GM12878 (cell line): Measurements from ENCODE around the gene ARHGEF10L. TPM values are rescaled to one million over a fixed set of nuclear protein-coding genes. Genes with fewer than 3 reads are reported as not detected.

Experiments used
- ATAC-seq: fragments of 200-7000 bp; cut with Tn5 transposase; 3 replicates; pipeline ENCODE4 v1.9.1; 2020; ENCODE audit warnings: mild to moderate bottlenecking, moderate library complexity
- BruUV-seq: library from RNA; stranded (reverse); fragments of 400-500 nt; replicated peaks from 2 replicates; lab custom pipeline; 2021; lab: Mats Ljungman, UMichigan
- CTCF ChIA-PET: fragments of 300-600 bp; sonication (Branson Sonifier 250); formaldehyde crosslinking; extraction: SDS; loops from one replicate; lab custom pipeline; 2021; ENCODE audit warnings: inconsistent platforms; lab: Yijun Ruan, JAX
- POLR2A ChIA-PET: fragments of 350-600 bp; formaldehyde crosslinking; extraction: SDS; loops from one replicate; lab custom pipeline; 2021; ENCODE audit warnings: inconsistent platforms; lab: Charles Lee
- RAD21 ChIA-PET: fragments of 300-600 bp; sonication (Branson Sonifier 250); formaldehyde crosslinking; loops from one replicate; lab custom pipeline; 2023; ENCODE audit warnings: antibody characterized with exemption; ENCODE audit not compliant: unreplicated experiment; lab: Charles Lee
- SMC1A ChIA-PET: fragments of 300-600 bp; sonication (Branson Sonifier 250); formaldehyde crosslinking; loops from one replicate; lab custom pipeline; 2023; ENCODE audit not compliant: unreplicated experiment, uncharacterized antibody; lab: Charles Lee
- DNase-seq: peaks from one replicate; pipeline ENCODE4 v3.0.0-alpha.2; 2011; ENCODE audit warnings: low read depth, low spot score
- FAIRE-seq: peaks from 3 replicates; lab custom pipeline; 2011; peaks lifted over from hg19 to GRCh38; lab: Jason Lieb, UNC
- H2AFZ ChIP-seq: 2 replicates; pipeline ENCODE4 v1.6.0; 2011; ENCODE audit warnings: low read depth, low read length, control low read depth; ENCODE audit not compliant: control insufficient read depth
- H3K27ac ChIP-seq: 2 replicates; pipeline ENCODE4 v1.5.1; 2011; ENCODE audit warnings: control low read depth; ENCODE audit not compliant: control insufficient read depth, insufficient read depth
- H3K27me3 ChIP-seq, 2 experiments: replicated peaks in 1 of 2; 2 replicates each; pipeline versions ENCODE4 v1.6.0 to v1.6.1; 2011; ENCODE audit warnings: low read length in 1 of 2; ENCODE audit not compliant: control insufficient read depth in 2 of 2, insufficient read depth in 2 of 2
- H3K36me3 ChIP-seq, 2 experiments: 2 replicates each; pipeline ENCODE4 v1.5.1; 2011; ENCODE audit warnings: low read length in 1 of 2; ENCODE audit not compliant: control insufficient read depth in 2 of 2, insufficient read depth in 2 of 2
- H3K4me1 ChIP-seq: 2 replicates; pipeline ENCODE4 v1.6.1; 2011; ENCODE audit warnings: mild to moderate bottlenecking, low read length, moderate library complexity, mixed read lengths; ENCODE audit not compliant: control insufficient read depth, insufficient read depth
- H3K4me2 ChIP-seq: 2 replicates; pipeline ENCODE4 v1.6.0; 2011; ENCODE audit warnings: control low read depth; ENCODE audit not compliant: control insufficient read depth, insufficient read depth
- H3K4me3 ChIP-seq: fragments of 200-600 bp; sonication (generic); 2 replicates; pipeline ENCODE4 v1.5.1; 2016
- H3K79me2 ChIP-seq: 2 replicates; pipeline ENCODE4 v1.6.0; 2011; ENCODE audit warnings: low read length; ENCODE audit not compliant: control insufficient read depth, insufficient read depth
- H3K9ac ChIP-seq: 2 replicates; pipeline ENCODE4 v1.8.0; 2011; ENCODE audit warnings: low read length, control low read depth, mixed read lengths; ENCODE audit not compliant: control insufficient read depth, insufficient read depth
- H3K9me3 ChIP-seq: replicated peaks from 3 replicates; pipeline ENCODE4 v1.5.1; 2011; ENCODE audit warnings: mild to moderate bottlenecking, low read length; ENCODE audit not compliant: control insufficient read depth, insufficient read depth
- H4K20me1 ChIP-seq: 2 replicates; pipeline ENCODE4 v1.6.0; 2011; ENCODE audit not compliant: control insufficient read depth, insufficient read depth
- CBFB ChIP-seq: IDR thresholded peaks from 2 replicates; pipeline ENCODE4 v1.6.1; 2016; ENCODE audit warnings: antibody characterized with exemption, low read depth
- EP300 ChIP-seq, 2 experiments: fragments of 150-350 bp in 1 of 2; IDR thresholded peaks; 2 replicates each; pipeline ENCODE4 v1.6.1; 2011 to 2012; ENCODE audit warnings: low read depth in 2 of 2, low read length in 2 of 2, borderline replicate concordance in 1 of 2, improper control_type of control experiment in 1 of 2, inconsistent platforms in 1 of 2; ENCODE audit not compliant: control insufficient read depth in 1 of 2
- MEF2A ChIP-seq: IDR thresholded peaks from 2 replicates; pipeline ENCODE4 v1.6.1; 2011; ENCODE audit warnings: low read depth, mild to moderate bottlenecking, low read length, moderate library complexity; ENCODE audit not compliant: insufficient read depth
- MYB ChIP-seq: fragments of 150-350 bp; IDR thresholded peaks from 2 replicates; pipeline ENCODE4 v1.6.1; 2014; ENCODE audit warnings: mild to moderate bottlenecking, low read depth, low read length, borderline replicate concordance
- POLR2AphosphoS5 ChIP-seq: IDR thresholded peaks from 2 replicates; pipeline ENCODE4 v1.6.1; 2011; ENCODE audit warnings: mild to moderate bottlenecking, low read length, inconsistent platforms
- ZNF24 ChIP-seq: fragments of 450-650 bp; IDR thresholded peaks from 2 replicates; pipeline ENCODE4 v1.6.1; 2017; ENCODE audit warnings: antibody characterized with exemption, mild to moderate bottlenecking
- WGBS: methylation state at CpG from one replicate; pipeline ENCODE4 v1.1.6; 2016; ENCODE audit warnings: low lambda C conversion rate; ENCODE audit not compliant: insufficient replicate concordance, insufficient coverage; ENCODE audit errors: missing lambda C conversion rate; 5-methylcytosine and 5-hydroxymethylcytosine counted together
- in situ Hi-C: fragments of 300-500 bp; cut with MboI; formaldehyde crosslinking; loops from 9 replicates; pipeline ENCODE4 v1.14.3; 2018; ENCODE audit warnings: mixed read lengths
- intact Hi-C: fragments of 100-400 bp; cut with micrococcal nuclease; formaldehyde crosslinking; loops from one replicate; pipeline ENCODE4 v1.14.2; 2022; ENCODE audit not compliant: unreplicated experiment
- polyA plus RNA-seq, 11 experiments: library from polyadenylated mRNA; depleted of rRNA in 4 of 11; unstranded in 6 of 11; stranded (reverse) in 5 of 11; fragments of >200 nt; fragmentation: Nextera tagmentation in 4 of 11; fragmentation: Illumina TruSeq in 1 of 11; extraction: Ambion mirVana in 4 of 11; extraction: Trizol in 1 of 11; gene quantifications; 1 replicate in 1 of 11; 2 replicates in 10 of 11; pipeline versions ENCODE4 v1.2.1 to v1.2.3, GENCODE V29; 2011 to 2016; ENCODE audit warnings: inconsistent platforms in 2 of 11, missing spikeins in 2 of 11, low read depth in 1 of 11
- total RNA-seq, 4 experiments: library from RNA; depleted of rRNA in 3 of 4; stranded (reverse); fragments of >200 nt in 3 of 4; fragmentation: Illumina TruSeq in 1 of 4; extraction: Trizol in 1 of 4; gene quantifications; 2 replicates each; pipeline versions ENCODE4 v1.2.1 to v1.2.3, GENCODE V29; 2013 to 2021
- TF ChIP-seq, protein P1 (sequence below): fragments of 450-650 bp; formaldehyde crosslinking; IDR thresholded peaks from 2 replicates; pipeline ENCODE4 v1.4.0; 2020; ENCODE audit warnings: mild to moderate bottlenecking, moderate library complexity
- TF ChIP-seq, protein P2 (sequence below): fragments of 450-650 bp; IDR thresholded peaks from 2 replicates; pipeline ENCODE4 v1.6.1; 2017; ENCODE audit warnings: mild to moderate bottlenecking, moderate library complexity

The ARHGEF10L gene
- total and polyA plus RNA-seq, 10 of the 15 experiments (the other 5 are each of a cell fraction or from before 2014, with no cell fraction given), result 0.05 to 0.94 (median 0.28) TPM; not detected in 2

DNA sequence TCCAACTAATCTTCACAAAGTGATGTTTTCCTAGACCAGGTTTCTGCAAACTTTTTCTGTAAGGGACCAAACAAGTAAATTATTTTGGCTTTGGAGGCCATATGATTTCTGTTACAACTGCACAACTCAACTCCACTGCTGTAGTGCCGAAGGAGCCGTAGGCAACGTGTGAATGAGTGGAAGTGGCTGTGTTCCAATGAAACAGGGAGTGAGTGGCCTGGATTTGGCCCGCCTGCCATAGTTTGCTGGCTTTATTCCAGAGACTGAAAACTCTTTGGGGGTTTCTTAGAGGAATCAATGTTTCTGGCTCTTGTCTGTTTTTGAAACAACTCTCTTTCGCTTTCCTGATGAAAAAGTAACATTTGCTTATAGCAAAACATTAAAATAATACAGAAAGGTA lies 203.1 kb downstream of the ARHGEF10L start (continued):
- TF ChIP-seq POLR2AphosphoS5 (no peak), MEF2A (no peak)

DNA sequence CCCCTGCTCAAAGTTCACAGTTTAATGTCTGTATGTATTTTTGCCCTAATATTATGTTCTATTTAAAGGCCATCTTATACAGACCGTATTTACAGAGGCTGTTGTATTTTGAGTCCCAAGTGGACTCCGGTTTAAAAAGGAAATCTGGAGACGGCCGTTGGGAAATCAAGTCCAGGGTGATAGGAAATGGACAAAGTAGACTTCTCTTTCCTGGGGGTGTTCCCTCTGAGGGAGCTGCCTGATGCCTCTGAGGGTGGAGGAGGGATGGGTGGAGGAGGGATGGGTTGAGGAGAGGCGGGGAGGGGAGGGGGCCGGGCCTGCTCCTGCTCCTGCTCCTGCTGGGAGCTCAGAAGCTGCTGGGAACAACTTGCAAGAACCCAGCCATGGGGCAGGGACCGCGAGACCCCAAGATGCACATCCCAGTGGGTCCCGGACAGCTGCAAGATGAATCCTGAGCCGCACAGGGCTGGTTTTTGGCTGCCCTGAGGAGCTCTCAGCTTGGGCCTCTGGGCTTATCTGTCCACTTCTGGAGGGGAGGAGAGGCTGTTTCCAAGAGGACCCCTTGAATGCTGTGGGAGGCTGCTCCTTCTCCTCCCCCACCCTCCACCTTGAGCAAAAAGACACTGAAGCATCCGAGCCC lies 203.6 kb downstream of the ARHGEF10L start:
- in situ Hi-C loops (no loop called here), intact Hi-C loops (no loop called here)
- no peaks in the 10 kb centered on the region for H4K20me1 ChIP-seq
- H3K4me3 ChIP-seq, result no peak overlapping the region
- H3K27me3 ChIP-seq, result no peaks in the 10 kb centered on the region; a peak in 3 of 4 replicates
- no peak overlapping the region for H3K27ac ChIP-seq
- ChIA-PET POLR2A (no interaction called here), RAD21 (no interaction called here), CTCF (no interaction called here), SMC1A (no interaction called here)
- H3K36me3 ChIP-seq, result no peaks in the 10 kb centered on the region
- H3K9me3 ChIP-seq, result no peaks in the 10 kb centered on the region
- H3K9ac ChIP-seq, result no peak overlapping the region
- ATAC-seq (no peak), FAIRE-seq (no peak), DNase-seq (no peak)
- no peak overlapping the region for H3K4me2 ChIP-seq
- no peaks in the 10 kb centered on the region for H3K79me2 ChIP-seq
- WGBS, result 16% methylated on average over 10 of the region's 11 CpGs
- no TSS peak for BruUV-seq
- H3K4me1 ChIP-seq, result no peaks in the 10 kb centered on the region
- no peak overlapping the region for H2AFZ ChIP-seq
- no peak for TF ChIP-seq MYB
- no peak for TF ChIP-seq ZNF24
- TF ChIP-seq CBFB, result no peak
- TF ChIP-seq, protein P1, sequence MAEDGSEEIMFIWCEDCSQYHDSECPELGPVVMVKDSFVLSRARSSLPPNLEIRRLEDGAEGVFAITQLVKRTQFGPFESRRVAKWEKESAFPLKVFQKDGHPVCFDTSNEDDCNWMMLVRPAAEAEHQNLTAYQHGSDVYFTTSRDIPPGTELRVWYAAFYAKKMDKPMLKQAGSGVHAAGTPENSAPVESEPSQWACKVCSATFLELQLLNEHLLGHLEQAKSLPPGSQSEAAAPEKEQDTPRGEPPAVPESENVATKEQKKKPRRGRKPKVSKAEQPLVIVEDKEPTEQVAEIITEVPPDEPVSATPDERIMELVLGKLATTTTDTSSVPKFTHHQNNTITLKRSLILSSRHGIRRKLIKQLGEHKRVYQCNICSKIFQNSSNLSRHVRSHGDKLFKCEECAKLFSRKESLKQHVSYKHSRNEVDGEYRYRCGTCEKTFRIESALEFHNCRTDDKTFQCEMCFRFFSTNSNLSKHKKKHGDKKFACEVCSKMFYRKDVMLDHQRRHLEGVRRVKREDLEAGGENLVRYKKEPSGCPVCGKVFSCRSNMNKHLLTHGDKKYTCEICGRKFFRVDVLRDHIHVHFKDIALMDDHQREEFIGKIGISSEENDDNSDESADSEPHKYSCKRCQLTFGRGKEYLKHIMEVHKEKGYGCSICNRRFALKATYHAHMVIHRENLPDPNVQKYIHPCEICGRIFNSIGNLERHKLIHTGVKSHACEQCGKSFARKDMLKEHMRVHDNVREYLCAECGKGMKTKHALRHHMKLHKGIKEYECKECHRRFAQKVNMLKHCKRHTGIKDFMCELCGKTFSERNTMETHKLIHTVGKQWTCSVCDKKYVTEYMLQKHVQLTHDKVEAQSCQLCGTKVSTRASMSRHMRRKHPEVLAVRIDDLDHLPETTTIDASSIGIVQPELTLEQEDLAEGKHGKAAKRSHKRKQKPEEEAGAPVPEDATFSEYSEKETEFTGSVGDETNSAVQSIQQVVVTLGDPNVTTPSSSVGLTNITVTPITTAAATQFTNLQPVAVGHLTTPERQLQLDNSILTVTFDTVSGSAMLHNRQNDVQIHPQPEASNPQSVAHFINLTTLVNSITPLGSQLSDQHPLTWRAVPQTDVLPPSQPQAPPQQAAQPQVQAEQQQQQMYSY, result no peak
- TF ChIP-seq, protein P2, sequence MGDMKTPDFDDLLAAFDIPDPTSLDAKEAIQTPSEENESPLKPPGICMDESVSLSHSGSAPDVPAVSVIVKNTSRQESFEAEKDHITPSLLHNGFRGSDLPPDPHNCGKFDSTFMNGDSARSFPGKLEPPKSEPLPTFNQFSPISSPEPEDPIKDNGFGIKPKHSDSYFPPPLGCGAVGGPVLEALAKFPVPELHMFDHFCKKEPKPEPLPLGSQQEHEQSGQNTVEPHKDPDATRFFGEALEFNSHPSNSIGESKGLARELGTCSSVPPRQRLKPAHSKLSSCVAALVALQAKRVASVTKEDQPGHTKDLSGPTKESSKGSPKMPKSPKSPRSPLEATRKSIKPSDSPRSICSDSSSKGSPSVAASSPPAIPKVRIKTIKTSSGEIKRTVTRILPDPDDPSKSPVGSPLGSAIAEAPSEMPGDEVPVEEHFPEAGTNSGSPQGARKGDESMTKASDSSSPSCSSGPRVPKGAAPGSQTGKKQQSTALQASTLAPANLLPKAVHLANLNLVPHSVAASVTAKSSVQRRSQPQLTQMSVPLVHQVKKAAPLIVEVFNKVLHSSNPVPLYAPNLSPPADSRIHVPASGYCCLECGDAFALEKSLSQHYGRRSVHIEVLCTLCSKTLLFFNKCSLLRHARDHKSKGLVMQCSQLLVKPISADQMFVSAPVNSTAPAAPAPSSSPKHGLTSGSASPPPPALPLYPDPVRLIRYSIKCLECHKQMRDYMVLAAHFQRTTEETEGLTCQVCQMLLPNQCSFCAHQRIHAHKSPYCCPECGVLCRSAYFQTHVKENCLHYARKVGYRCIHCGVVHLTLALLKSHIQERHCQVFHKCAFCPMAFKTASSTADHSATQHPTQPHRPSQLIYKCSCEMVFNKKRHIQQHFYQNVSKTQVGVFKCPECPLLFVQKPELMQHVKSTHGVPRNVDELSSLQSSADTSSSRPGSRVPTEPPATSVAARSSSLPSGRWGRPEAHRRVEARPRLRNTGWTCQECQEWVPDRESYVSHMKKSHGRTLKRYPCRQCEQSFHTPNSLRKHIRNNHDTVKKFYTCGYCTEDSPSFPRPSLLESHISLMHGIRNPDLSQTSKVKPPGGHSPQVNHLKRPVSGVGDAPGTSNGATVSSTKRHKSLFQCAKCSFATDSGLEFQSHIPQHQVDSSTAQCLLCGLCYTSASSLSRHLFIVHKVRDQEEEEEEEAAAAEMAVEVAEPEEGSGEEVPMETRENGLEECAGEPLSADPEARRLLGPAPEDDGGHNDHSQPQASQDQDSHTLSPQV, result no peak
- no peak for TF ChIP-seq EP300 (IDR thresholded peaks at IDR 0.05; ENCODE audit: borderline replicate concordance in 1 of 2, control insufficient read depth in 1 of 2, low read depth in 2 of 2, low read length in 2 of 2)
